Gastroesophageal sphincter (tissue), 3 donors: Measurements from ENCODE around the gene FANCI.

Experiments
- CTCF ChIP-seq, 4 experiments: fragments of 200-600 bp in 2 of 4; fragments of 450-650 bp in 2 of 4; sonication (generic) in 1 of 4; IDR thresholded peaks; one replicate each; pipeline ENCODE4 v1.5.1; 2017 to 2019; ENCODE audit warnings: antibody characterized with exemption in 4 of 4, mild to moderate bottlenecking in 2 of 4, moderate library complexity in 2 of 4
- EP300 ChIP-seq: sonication (generic); formaldehyde crosslinking; IDR thresholded peaks from one replicate; pipeline ENCODE4 v1.6.1; 2017; ENCODE audit warnings: antibody characterized with exemption, mild to moderate bottlenecking
- POLR2AphosphoS5 ChIP-seq: sonication (generic); formaldehyde crosslinking; IDR thresholded peaks from one replicate; pipeline ENCODE4 v1.6.1; 2017; ENCODE audit warnings: antibody characterized with exemption

GRCh38 chr15:89231832-89232231 is 11.9 kb upstream of the FANCI start:
- TF ChIP-seq CTCF (IDR thresholded peaks at IDR 0.05), result no peak
- TF ChIP-seq EP300, result no peak
- no peak for TF ChIP-seq POLR2AphosphoS5
